ENCODE data around the gene SEMA3D. TPM values are rescaled to one million over a fixed set of nuclear protein-coding genes. Genes with fewer than 3 reads are reported as not detected.

Gene SEMA3D
- total and polyA plus RNA-seq, 9 of the 15 experiments (the other 6 are each of a cell fraction or from before 2014, with no cell fraction given): 0.01 to 0.10 (median 0.04) TPM; not detected in 1

- no peak for DNase-seq (ENCODE audit: extremely low read depth in 1 of 4, low spot score in 3 of 4)
- POLR2A ChIA-PET: no interaction called here
- Histone ChIP-seq H3K9ac (ENCODE audit: insufficient read depth in 1 of 2, low read depth in 2 of 2, low read length in 2 of 2) (no peak overlapping the region), H3K27me3 (ENCODE audit: control insufficient read depth in 2 of 2, insufficient read depth in 2 of 2, low read length in 2 of 2) (no peaks in the 10 kb centered on the region), H3K9me3 (replicated peaks; ENCODE audit: control insufficient read depth, insufficient read depth, low read depth, low read length) (no peaks in the 10 kb centered on the region), H3K27ac (ENCODE audit: extremely low read depth, low read depth, low read length) (no peak overlapping the region), H4K20me1 (replicated peaks; ENCODE audit: control insufficient read depth, insufficient read depth, low read length) (no peaks in the 10 kb centered on the region), H2AFZ (ENCODE audit: low read depth, low read length) (no peak overlapping the region), H3K79me2 (ENCODE audit: control insufficient read depth, insufficient read depth, low read length) (no peaks in the 10 kb centered on the region), H3K36me3 (ENCODE audit: control insufficient read depth, insufficient read depth, low read length) (no peaks in the 10 kb centered on the region), H3K9me1 (ENCODE audit: control insufficient read depth, insufficient read depth, low read length) (no peaks in the 10 kb centered on the region), H3K4me3 (no peak overlapping the region), H3K4me1 (replicated peaks in 1 of 2; ENCODE audit: control insufficient read depth in 2 of 2, insufficient read depth in 2 of 2, low read length in 2 of 2) (no peaks in the 10 kb centered on the region), H3K4me2 (ENCODE audit: insufficient read depth, low read length) (no peak overlapping the region)
- no peak for FAIRE-seq
- no TSS peak for BruUV-seq (replicated peaks)
- intact Hi-C loops (cut with micrococcal nuclease) (no loop called here), in situ Hi-C loops (cut with MboI) (no loop called here)
- CTCF ChIA-PET (ENCODE audit: low intra/inter-chr PET ratio): no interaction called here
- WGBS (ENCODE audit: insufficient coverage, low coverage, missing lambda C conversion rate): 1% methylated on average over 4 of the region's 4 CpGs
- no peak for ATAC-seq
- TF ChIP-seq HNRNPLL (IDR thresholded peaks at IDR 0.05; ENCODE audit: low read depth, low read length, poor library complexity, severe bottlenecking) (no peak), ZNF644 (tag; IDR thresholded peaks at IDR 0.05; ENCODE audit: low read depth) (no peak), ETS1 (conservative IDR thresholded peaks at IDR 0.05; ENCODE audit: control insufficient read depth, low read depth, low read length) (no peak), ZNF232 (CRISPR knock-in tag; IDR thresholded peaks at IDR 0.05) (no peak), GABPB2 (CRISPR knock-in tag; conservative IDR thresholded peaks at IDR 0.05) (no peak), ZNF583 (CRISPR knock-in tag; IDR thresholded peaks at IDR 0.05) (no peak), PHF21A (IDR thresholded peaks at IDR 0.05; ENCODE audit: borderline replicate concordance, low read depth) (no peak), ZNF217 (CRISPR knock-in tag; IDR thresholded peaks at IDR 0.05) (no peak), HCFC1 (IDR thresholded peaks at IDR 0.05; ENCODE audit: low read depth, low read length) (no peak), BCOR (IDR thresholded peaks at IDR 0.05) (no peak), RHOXF2B (CRISPR knock-in tag; conservative IDR thresholded peaks at IDR 0.05) (no peak), ZNF398 (CRISPR knock-in tag; IDR thresholded peaks at IDR 0.05) (no peak), HNRNPH1 (optimal IDR thresholded peaks at IDR 0.05; ENCODE audit: low read depth, low read length) (no peak), SMAD3 (CRISPR knock-in tag; conservative IDR thresholded peaks at IDR 0.05) (no peak), MBD1 (CRISPR knock-in tag; IDR thresholded peaks at IDR 0.05) (no peak), NFE2L1 (tag; IDR thresholded peaks at IDR 0.05; ENCODE audit: borderline replicate concordance, low read depth) (no peak)
These were observed 134.7 kb downstream of the SEMA3D start for GRCh38 chr7:85052056-85052737.

Data from K562 (cell line).